Stimulated activated CD4-positive, alpha-beta T cell treated with anti-CD3 and anti-CD28 coated beads, Interleukin-15, amount 100 ng/mL, for 24 hours (primary cell): ENCODE data around the gene UBR4.

Experiments
- DNase-seq: peaks from one replicate; pipeline ENCODE4 v3.0.0-alpha.2; 2020

UBR4 gene

DNA sequence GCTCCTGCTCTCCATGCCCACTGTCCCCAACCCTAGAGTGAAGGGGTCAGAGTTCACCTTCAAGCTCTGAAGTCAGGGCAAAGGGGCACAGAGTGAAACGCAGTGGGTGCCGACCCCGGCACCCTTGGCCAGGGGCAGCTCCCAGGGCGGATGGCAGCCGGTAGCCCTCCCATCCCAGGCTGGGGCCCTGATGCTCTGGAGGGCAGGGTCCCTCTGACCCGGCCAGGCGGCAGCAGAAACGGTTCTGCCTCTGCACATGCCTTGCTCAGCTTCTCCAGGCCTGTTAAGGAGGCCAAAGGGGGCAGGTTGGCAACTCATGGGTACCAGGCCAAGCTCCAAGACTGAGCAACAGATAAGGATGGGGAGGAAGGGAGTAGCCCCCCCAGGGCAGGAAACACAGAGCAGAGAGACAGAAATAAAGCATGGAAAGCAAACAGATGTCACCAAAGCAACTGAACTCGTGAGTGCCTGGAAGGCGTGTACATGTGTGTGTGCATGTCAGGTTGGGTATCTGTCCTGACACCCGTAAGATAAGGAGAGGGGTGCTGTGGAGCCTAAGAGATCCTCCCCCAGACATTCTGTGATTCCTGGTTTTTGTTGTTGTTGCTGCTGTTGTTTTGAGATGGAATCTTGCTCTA lies 141.3 kb downstream of the UBR4 start:
- DNase-seq: no peak

DNA sequence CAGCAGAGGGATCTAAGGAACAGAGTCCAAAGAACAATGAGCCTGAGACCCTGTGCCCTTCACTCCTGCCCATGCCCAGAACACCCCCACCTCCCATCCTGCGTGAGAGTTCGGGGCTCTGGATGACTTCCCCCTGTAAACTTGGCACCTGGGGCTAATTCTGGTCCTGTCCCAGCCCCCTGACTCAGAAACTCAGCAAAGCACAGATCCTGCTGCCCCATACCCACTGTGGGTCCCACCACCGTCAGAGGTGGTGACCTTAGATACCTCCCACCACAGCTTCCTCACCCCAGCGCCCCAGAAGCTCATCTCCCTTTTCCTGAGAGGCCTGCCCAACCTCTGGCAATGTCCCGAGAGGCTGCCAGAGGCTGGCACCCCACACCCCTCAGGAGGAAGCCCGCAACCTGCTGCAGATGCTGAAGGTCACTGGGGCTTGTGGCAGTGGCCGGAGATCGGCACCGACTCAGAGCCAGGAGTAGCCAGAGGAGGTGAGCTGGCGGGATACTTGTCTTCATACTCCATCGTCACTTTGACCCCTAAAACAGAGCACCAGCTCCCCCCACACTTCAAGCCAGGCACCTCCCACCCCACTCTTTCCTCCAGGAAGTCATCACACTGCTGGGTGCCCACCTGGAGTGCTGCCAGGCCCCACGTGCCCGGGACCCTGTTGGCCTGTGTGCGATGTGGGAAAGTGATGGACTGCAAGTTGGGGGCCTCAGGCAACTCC lies 142.0 kb downstream of the UBR4 start:
- DNase-seq: no peak

DNA sequence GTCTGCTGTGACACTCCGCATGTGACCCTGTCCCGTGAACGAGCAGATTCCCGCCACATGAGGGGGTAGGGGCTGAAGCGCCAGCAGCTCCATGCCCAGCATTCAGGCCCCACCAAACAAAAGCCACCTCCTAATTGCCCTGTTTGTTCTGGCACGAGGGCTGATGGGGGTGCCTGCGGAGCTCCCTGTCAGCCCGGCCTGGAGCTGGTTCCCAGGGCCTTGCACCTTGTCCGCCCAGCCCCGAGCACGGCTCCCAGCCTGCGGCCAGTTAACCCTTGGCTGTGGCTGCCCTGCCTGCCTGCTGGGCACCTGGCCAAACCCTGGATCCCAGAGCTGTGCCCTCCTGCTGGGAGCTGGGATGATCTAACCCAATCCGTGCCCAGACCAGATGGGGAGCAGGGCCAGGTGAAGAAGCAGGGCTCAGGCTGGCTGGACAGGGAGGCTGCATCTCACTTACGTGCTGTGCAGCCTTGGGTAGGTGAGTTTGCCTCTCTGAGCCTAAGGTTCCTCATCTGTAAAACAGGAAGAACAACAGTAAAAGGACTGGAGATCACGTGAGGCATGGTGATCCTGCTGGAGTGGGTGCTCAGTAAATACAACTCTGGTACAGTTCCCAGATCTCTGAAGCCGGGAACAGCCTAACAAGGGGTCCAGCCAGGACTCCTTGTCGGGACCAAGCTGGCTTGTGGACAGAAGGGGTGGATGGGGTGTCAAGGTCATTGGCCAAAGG lies 142.7 kb downstream of the UBR4 start:
- DNase-seq: no peak

DNA sequence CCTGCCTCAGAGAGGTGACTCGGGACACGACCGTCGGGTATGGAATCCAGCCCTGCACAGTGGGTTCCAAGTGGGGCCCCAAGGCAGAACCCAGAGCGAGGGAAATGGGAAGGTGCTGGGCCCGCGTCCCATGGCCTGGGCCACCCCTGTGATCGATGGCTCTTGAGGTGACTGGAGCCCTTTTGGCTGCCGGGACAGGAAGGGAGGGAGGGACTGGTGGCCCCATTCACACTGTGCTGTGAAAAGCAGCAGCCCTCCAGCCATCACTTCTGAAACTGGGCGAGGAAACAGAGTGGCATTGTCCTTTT lies 143.2 kb downstream of the UBR4 start:
- DNase-seq: no peak

DNA sequence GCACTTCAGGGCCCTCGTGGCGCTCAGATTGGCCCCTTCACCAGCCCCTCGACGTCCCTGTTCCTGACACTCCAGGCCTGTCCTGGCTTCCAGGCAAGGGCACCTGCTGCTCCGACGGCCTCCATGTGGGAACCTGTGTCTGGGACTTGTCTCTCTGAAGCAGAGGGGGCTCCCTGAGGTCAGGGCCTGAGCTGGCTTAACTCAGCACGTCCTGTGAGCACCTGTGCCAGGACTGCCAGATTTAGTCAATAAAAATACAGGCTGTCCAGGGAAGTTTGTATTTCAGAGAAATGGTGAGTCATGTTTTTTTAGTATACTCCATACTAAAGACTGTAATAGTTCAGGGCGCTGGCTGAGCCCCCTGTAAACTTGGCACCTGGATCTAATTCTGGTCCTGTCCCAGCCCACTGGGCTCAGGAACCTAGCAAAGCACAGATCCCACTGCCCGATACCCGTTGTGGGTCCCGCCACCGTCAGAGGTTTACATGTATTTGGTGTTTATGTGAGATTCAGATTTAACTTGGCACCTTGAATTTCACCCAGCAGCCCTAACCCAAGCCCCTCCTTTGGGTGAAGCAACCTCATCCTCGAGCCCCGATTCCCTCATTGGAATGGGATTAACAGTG lies 143.7 kb downstream of the UBR4 start:
- DNase-seq: no peak

DNA sequence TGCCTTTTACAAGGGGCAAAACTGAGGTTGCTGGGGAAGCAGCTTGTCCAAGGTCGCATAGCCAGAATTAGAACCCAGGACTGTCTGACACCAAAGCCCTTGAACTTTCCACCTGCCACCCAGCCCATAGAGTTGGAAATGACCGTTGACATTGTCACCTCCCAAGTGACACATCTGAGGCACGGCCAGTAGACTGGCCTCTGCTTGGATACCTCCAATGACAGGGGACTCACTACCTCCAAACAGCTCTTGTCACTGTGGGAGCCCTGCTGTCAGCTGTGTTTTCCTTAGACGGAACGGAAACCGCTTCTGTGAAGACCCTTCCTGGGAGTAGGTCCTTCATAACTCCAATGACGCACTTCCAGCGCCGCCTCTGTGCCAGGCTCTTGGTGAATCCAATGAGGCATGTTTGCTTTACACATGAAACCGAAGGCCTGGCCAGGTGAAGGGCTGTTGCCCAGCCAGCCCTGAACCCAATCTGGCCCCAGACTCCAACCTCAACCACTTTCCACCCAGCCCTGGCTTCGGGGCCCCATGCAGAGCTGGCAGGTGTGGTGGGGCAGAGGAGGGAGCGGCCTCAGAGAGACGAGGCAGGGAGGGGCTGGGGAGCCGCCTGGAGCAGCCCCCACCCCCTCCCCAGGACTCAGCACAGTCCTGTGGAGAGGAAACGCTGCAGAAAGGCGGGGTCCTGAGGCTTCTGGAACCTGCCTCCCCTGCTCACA lies 144.4 kb downstream of the UBR4 start:
- DNase-seq: no peak

DNA sequence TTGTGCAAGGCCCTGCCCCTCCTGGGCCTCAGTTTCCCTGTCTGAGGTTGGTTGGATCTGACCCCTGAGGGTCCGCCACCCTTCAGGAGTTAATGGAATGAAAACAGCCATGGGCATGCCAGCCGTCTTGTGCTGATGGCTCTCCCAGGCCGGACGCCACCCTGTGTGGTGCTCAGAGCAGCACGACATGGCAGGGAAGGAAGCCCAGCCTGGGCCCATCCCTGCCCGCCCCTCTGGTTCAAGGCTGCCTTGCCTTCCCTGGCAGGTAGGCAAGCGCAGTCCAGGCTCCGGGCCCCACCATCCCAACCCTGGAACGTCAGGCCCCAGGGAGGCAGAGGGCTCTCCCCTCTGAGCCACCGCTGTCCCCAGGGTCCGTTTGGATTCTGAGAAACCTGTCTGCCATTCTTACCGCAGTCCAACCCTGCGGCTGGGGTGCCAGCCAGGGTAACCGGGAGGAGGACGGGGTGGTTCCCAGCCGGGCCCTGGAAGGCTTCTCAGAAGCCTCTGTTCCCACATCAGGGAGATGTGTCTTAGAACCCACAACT lies 145.1 kb downstream of the UBR4 start:
- no peak for DNase-seq

DNA sequence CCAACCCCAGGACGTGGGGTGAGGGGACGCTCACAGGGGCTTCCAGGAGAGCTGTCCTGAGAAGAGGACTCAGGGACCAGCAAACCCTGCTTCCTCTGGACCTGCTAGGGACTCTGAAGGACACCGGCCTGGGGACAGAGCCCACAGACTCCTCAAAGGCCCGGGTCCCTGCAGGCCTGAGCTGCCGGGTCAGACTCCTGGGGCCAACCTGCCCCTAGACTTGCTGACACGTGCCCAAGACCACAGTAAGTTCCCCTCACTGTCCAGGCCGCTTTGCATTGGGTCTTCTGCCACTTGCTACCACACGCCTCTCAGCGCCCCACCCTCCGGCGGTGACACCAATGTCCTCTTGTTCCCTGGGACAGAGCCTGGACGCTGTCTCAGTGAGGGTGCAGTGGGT lies 146.9 kb downstream of the UBR4 start:
- no peak for DNase-seq

DNA sequence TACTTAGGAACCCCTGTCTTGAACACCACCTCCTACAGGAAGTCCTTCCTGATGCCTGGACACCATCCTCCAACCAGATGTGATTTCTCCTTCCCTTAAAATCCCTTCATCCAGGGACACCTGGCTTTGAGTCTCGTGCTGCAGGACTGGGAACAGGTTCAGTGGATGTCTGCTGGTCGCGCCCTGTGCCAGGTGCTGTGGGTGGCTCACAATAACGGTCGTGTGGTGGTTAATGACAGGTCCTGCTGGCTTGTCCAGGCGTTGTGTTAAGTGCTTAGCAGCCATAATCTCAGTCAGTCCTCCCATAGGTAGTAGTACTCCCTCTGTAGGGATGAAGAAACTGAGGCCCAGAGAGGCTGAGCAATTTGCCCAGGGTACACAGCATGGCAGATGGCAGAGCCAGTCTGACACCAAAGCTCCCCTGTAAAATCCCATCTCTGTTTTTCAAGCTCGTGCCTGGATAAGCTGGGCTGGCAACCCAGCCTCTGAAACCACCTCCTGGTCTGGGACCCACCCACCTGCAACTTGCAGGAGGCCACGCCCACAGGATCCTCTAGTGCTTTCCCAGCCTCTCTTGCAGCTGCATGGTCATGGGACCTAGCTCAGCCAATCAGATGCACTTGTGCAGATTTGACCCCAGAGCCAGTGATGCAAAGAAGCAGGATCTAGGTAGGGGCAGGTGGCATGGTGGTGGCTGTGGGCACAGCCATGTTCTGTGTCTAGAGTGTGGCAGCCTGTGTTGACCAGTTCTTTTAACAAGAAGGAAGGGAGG lies 147.6 kb downstream of the UBR4 start:
- DNase-seq: peak; percentile 19

DNA sequence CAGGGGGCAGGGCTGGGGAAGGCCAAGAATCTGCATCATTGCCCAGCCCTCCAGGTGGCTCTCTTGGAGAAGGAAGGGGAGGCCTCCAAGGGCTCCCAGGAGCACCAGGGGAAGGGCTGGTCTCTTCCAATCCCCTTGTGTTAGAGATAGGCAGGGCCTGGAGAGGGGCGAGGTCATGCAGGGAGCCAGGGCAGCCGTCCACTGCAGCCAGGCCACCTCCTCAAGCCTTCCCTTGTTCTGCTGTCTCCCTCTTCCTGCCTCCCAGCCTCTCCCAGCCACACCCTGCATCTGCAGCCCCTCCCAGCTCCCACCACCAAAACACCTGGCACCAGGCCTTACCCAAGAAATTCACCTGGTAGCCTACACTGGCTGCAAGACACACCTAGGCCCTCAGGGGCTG lies 148.3 kb downstream of the UBR4 start:
- DNase-seq: no peak

DNA sequence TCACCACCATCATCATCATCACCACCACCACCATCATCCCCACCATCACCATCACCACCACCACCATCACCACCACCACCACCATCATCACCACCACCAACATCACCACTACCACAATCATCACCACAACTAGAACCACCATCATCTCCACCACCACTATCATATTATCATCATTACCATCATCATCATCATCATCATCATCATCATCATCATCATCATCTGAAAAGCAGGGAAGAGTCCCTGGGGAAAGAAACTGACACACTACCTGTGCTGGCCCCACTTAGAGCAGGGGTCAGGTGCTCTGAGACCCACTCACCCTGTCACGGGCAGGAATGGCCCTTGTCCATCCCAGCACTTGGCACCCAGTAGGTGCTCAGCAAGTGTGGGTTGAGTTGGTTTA lies 148.7 kb downstream of the UBR4 start:
- no peak for DNase-seq

DNA sequence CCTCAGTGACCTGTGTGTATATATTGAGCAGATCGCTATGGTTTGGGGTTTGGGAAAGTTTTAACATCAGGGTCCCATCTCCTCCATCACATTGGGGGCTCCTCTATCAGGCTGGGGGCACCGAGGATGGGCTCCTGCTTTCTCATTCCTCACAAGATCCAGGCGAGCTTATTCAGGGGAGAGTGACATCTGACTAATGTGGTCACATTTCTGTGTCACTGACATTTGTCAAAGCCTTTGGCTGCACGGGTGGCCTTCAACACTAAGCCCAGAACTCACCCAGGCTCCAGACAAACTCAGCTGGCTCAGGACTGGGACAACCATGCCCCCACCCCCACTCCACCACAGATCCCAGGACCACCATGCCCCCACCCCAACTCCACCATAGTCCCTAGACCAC lies 150.3 kb downstream of the UBR4 start:
- no peak for DNase-seq

DNA sequence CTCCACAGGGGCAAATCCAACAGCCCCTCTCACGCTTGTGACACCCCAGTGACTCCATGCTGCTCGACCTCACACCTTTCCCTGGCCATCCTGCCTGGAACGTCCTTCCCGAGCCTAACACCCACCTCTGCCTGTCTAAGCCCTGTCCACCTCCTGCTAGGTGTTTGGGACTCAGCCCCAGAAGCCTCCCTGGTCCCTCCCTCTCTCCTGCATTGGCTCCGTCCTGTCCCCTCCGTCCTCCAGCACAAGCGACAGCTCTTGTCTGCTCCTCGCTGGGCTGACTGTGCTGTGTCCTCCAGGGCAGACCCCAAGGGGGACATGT lies 151.6 kb downstream of the UBR4 start:
- no peak for DNase-seq

DNA sequence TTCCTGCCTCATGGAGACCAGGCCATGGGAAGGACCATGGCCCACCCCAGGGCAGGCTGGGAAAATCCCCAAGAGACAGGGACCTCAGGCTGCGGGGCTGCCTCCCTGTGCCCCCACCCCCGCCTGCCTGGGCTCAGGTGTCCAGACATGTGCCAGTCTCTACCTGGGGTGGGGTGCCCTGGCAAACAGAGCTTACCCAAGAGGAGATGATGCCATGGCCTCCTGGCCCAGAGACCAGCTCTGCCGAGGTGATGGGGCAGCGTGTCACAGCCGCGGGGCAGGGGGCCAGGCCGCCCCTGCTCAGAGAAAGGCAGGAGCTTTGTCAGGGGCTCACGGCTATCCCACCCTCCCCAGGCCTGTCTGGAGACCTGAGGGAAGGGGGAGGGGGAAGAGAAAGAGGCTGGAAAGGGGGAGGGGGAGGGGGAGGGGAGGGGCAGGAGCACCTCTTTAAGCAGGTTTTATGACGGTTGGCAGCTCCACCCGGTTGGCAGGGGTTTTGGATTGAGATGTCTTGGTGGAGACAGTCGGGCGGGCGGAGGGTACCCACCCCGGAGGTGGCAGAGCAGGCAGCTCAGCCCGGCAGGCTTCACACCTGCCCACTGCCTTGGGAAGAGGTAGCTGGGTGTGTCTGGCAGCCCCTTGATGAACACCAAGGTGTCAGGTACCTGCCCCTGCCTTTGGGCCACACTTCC lies 152.1 kb downstream of the UBR4 start:
- DNase-seq: no peak

DNA sequence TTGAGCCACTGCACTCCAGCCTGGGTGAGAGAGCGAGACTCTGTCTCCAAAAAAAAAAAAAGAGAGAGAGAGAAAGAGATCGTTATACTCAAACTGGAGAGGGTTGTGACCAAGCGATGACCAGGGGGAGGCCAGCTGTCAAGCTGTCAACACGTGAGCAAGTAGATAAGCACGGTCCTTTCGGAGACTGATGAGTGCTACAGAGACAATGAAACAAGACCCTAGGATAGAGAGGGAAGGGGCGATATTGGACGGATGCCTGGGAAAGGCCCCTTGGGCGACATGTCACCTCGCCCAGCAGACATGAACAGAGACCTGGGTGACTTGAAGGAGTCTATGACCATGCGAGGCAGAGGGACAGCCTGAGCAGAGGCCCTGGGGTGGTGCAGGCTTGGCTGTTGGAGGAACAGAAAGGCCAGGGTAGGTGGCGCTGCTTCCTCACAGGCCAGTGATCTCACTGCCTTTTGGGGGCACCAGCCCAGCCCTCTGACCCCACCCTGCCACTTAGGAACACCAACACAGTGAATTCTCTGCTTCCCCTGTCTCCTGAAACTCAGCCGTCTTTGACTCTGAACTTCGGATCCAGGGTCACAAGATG lies 152.8 kb downstream of the UBR4 start:
- DNase-seq: no peak

DNA sequence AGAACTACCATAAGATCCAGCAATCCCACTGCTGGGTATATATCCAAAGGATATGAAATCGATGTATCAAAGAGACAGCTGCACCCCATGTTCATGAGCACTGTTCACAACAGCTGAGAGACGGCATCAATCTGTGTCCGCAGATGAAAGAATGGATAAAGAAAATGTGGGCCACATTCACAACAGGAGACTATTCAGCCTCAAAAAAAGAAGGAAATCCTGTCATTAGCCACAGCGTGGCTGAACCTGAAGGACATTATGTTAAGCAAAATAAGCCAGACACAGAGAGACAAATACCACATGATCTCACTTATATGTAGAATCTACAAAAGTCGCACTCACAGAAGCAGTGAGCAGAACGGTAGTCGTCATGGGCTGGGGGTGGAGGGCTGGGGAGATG lies 154.4 kb downstream of the UBR4 start:
- DNase-seq: no peak

DNA sequence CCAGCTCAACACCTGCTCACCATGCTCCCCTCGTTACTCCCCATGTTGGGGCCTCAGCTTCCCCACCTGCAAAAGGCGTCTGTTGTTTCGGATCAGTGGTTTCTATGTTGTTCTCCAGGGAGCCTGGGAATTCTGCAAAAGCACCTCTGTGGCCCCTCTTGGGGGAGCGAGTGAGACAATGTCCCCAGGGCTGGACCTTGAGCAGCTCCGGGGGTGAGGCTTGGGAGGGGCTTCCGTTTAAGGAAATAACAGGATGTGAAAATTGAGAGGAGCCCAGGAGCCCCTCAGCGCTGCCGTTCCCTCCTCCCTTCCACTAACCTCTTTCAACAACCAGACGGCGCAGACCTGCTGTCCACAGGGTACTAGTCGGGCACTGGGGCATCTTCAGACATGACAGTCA lies 155.1 kb downstream of the UBR4 start:
- DNase-seq: no peak

DNA sequence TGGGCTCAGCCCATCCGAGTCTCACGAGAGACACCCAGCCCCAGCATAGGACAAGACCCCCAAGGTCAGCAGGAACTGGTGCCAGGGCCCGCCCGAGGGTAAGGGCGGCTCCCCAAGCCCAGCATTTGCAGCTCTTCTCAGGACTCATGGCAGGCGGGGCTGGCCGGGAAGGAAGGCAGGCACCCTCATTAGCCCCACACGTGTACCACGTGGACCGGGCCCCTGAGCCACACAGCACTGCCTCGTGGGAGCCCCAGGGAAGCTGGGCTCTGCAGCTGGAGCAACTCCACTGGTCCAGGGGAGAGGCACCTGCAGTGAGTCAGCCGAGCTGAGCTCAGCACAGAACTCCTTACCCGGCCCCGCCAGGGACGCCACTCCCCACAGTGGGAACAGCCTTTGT lies 155.8 kb downstream of the UBR4 start:
- no peak for DNase-seq

DNA sequence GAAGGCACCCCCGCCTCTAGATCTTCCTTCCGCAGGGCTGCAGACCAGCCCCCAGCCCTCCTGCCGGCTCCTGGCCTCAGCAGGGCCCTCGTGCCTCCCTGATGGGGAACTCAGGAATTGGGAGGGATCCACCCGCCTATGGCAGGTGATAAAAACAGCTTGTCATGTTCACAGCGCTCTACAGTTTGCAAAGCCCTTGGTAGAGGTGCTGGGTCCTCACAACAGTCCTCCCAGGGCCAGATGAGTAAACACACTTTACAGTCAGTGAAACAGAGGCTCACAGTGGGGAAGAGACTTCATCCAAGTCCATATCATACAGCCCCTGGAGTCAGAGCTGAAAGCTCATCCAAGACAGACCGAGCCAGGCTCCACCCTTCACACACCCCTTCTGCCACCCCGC lies 156.6 kb downstream of the UBR4 start:
- no peak for DNase-seq

DNA sequence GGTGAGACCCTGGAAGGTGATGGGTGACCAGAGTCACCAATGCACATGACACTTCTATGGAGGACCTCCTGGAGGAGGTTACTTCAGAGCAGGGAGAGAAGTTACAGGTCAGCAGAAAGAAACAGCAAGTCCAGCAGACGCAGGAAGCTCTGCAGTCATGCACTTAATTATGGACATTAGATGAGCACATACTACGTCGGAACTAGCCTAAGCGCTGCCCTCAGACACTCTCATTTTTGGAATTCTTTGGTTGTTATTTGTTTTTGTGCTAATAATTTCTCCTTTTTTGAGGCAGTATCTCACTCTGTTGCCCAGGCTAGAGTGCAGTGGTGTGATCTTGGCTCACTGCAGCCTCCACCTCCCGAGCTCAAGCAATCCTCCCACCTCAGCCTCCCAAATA lies 160.3 kb downstream of the UBR4 start:
- no peak for DNase-seq

DNA sequence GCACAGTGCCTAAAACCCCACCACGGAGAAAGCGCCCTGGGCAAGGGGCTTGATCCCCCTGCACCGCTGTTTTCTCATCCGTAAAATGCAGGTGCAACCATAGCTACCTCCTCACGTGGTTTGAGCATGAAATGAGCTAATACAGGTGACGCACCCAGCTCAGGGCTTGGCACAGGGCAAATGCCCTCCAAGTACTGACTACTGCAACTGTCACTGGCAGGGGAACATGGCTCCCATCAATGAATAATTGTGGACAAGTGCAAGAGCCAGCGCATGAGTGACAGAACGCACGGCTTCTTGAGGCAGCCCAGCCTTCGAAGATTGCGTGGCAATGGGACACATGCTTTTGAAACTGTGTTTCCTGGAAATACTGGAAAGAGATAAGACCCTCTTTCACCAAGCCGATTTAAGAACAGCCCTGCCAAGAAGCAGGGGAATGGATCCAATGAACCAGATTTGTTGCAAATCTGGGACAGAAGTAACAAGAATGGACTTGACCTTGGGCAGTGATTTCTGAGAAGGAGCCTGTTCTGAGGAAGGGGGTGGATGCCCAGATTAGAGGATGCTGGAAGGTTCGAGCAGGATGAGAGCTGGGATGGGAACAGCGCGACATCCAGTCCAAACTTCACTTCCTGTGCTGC lies 160.8 kb downstream of the UBR4 start:
- DNase-seq: no peak
